DMS53 treated with DMSO at 0.1 percent for 48 hours (cell line): ENCODE data around the gene DUSP6.
A peak's percentile ranks its signal among the peaks of the same experiment; 100 is the strongest.

Experiments used
- DNase-seq: peaks from one replicate; lab custom pipeline; 2025; ENCODE audit not compliant: unreplicated experiment; lab: John Stamatoyannopoulos, UW

DUSP6 gene

GRCh38 chr12:89352492-89353187, at the start of gene DUSP6:
TSS of gene DUSP6 (minus strand) at chr12:89352501. CDS start at chr12:89352039, 462 bp downstream.
- DNase-seq: peak; percentile 97

GRCh38 chr12:89401433-89402058, 49.2 kb upstream of the DUSP6 start:
- DNase-seq: no peak

- no peak for DNase-seq
Measured at GRCh38 chr12:89400415-89400814, 48.1 kb upstream of the DUSP6 start.

GRCh38 chr12:89395712-89396111, 43.4 kb upstream of the DUSP6 start:
- DNase-seq: no peak

GRCh38 chr12:89393551-89394121, 41.3 kb upstream of the DUSP6 start:
- no peak for DNase-seq

GRCh38 chr12:89392391-89392790, 40.1 kb upstream of the DUSP6 start:
- no peak for DNase-seq

GRCh38 chr12:89391726-89392336, 39.5 kb upstream of the DUSP6 start:
- no peak for DNase-seq

GRCh38 chr12:89390802-89391673, 38.7 kb upstream of the DUSP6 start:
- DNase-seq: no peak

GRCh38 chr12:89389755-89390661, 37.7 kb upstream of the DUSP6 start:
- DNase-seq: no peak

- no peak for DNase-seq
Measured at GRCh38 chr12:89386138-89386537, 33.8 kb upstream of the DUSP6 start.

- no peak for DNase-seq
Measured at GRCh38 chr12:89384807-89385206, 32.5 kb upstream of the DUSP6 start.

- no peak for DNase-seq
Measured at GRCh38 chr12:89384050-89384758, 31.9 kb upstream of the DUSP6 start.

GRCh38 chr12:89383235-89384049, 31.1 kb upstream of the DUSP6 start:
- DNase-seq: no peak

- no peak for DNase-seq
Measured at GRCh38 chr12:89382328-89382727, 30.0 kb upstream of the DUSP6 start.

GRCh38 chr12:89379839-89380467, 27.7 kb upstream of the DUSP6 start:
- no peak for DNase-seq

- no peak for DNase-seq
Measured at GRCh38 chr12:89379148-89379838, 27.0 kb upstream of the DUSP6 start.

GRCh38 chr12:89376844-89377243, 24.5 kb upstream of the DUSP6 start:
- no peak for DNase-seq

- no peak for DNase-seq
Measured at GRCh38 chr12:89376202-89376529, 23.9 kb upstream of the DUSP6 start.
